ENCODE results near the gene SNX15.

Gene SNX15

GRCh38 chr11:65086809-65087208 lies 59.6 kb downstream of the SNX15 start:
- DNase-seq, result no peak

DNA sequence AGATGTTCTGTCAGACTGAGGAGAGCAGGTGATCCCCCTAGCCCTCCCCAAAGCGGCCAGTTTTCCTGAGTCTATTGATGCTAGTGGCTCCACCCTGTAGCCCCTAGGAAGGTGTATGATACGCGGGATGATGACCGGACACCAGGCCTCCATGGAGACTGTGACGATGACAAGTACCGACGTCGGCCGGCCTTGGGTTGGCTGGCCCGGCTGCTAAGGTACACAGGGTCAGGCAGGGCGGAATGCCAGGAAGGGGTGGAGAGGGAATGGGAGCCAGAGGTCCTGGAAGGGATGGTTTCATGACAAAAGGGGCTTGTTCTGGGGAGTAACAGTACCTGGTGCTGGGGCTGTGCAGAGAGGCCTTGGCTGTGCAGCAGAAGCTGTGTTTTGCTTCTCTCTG lies 60.0 kb downstream of the SNX15 start:
- no peak for DNase-seq

DNA sequence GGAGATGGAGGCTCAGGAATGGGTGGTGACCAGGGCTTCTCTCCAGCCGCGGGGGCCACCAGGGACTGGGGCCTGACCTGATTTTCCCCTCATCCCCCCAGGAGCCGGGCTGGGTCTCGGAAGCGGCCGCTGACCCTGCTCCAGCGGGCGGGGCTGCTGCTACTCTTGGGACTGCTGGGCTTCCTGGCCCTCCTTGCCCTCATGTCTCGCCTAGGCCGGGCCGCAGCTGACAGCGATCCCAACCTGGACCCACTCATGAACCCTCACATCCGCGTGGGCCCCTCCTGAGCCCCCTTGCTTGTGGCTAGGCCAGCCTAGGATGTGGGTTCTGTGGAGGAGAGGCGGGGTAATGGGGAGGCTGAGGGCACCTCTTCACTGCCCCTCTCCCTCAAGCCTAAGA lies 60.6 kb downstream of the SNX15 start:
- DNase-seq, result no peak

- DNase-seq, result no peak
Measured at GRCh38 chr11:65089621-65090020, 62.4 kb downstream of the SNX15 start.
